GM12801 (cell line): ENCODE data around the gene TP53BP2.

ENCODE experiments used
- TF ChIP-seq, protein P1 (sequence below): IDR thresholded peaks from one replicate; pipeline ENCODE4 v1.5.1; 2011; ENCODE audit warnings: control low read depth; ENCODE audit not compliant: insufficient read length; ENCODE audit errors: extremely low read depth

The TP53BP2 gene

DNA sequence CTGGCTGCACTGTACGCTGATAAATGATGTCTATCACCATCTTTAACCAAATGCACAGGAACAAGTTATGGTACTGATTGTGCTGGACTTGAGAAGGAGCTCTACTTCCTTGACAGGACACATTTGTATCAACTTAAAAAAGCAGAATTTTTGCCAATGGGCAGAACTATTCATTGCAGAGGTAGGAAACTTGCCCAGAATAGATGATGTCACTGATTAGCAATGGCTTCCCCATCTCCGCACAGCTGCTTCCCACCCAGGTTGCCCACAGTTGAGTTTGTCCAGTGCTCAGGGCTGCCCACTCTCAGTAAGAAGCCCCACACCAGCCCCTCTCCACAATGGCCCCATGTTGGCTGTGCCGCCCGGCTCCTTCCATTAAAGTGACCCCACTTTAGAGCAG, 100.0 kb downstream of the TP53BP2 start:
- TF ChIP-seq, protein P1, sequence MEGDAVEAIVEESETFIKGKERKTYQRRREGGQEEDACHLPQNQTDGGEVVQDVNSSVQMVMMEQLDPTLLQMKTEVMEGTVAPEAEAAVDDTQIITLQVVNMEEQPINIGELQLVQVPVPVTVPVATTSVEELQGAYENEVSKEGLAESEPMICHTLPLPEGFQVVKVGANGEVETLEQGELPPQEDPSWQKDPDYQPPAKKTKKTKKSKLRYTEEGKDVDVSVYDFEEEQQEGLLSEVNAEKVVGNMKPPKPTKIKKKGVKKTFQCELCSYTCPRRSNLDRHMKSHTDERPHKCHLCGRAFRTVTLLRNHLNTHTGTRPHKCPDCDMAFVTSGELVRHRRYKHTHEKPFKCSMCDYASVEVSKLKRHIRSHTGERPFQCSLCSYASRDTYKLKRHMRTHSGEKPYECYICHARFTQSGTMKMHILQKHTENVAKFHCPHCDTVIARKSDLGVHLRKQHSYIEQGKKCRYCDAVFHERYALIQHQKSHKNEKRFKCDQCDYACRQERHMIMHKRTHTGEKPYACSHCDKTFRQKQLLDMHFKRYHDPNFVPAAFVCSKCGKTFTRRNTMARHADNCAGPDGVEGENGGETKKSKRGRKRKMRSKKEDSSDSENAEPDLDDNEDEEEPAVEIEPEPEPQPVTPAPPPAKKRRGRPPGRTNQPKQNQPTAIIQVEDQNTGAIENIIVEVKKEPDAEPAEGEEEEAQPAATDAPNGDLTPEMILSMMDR, result no peak

DNA sequence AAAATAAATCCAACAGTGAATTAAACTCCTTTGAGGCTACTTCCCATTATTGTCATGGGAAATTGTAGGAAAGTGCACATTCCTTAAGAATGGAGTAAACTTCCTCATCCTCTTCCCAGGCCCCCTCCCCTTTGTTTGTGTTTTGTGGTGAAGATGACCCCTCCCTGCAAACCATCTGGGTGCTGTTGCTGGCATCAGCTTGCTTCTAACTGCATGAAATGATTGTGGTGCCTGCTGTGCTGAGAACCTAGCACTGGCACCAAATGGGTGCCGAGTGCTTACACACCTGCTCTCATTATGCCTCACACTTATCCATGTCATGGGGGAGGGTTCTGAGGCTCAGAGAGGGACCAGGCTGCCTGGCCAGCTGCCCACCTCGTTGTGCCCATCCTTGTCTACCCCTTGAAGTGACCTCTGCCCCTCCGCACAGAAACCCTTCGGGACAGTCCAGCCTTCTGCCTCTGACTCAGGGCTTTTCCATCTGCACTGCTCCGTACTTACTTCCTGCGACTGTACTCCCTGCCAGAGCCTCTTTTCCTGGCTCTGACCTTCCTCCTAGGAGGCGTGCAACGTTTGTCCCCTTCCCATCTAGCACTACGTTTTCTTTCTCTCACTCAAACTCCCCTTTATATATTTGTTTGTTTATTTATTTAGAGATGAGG, 102.8 kb downstream of the TP53BP2 start:
- TF ChIP-seq, protein P1, result no peak

DNA sequence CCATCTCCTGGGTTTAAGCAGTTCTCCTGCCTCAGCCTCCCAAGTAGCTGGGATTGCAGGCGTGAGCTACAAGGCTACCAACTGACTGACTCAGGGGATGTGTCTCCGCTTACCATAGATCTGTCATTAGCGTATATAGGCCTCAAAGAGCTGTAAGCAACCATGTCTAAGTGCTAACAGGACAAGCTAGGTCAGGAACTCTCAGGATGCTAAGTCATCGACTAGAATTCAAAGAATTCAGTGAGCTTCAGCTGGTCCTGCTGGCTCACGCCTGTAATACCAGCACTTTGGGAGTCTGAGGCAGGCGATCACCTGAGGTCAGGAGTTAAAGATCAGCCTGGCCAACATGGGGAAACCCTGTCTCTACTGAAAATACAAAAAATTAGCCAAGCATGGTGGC, 103.9 kb downstream of the TP53BP2 start:
- TF ChIP-seq, protein P1, result no peak

DNA sequence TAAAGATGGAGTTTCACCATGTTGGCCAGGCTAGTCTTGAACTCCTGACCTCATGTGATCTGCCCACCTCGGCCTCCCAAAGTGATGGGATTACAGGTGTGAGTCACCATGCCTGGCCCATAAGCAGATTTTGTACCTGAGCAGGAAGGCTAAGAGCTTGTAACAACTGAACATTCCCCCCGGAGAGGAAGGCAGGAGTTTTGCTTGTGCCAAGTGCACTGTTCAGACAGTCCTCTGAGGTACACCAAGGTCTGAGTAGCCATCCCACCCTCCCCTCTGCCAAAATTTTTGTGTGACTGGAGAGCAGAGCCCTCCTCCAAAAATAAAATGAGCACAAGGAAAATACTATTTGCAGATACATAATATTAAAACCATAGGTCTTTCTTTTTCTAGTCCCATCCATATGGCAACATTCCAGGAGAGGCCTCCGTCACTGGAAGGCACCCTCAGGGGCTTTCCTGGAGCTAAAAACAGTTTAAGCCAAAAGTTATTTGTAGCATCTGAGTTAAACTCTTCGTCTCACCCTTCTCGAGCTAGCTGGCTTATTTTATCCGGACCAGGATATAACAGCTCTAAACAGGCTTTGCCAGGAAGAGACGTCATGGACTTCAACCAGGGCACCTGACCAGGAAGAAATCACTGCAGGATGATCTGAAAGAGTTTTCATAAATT, 106.2 kb downstream of the TP53BP2 start:
- TF ChIP-seq, protein P1, result no peak

DNA sequence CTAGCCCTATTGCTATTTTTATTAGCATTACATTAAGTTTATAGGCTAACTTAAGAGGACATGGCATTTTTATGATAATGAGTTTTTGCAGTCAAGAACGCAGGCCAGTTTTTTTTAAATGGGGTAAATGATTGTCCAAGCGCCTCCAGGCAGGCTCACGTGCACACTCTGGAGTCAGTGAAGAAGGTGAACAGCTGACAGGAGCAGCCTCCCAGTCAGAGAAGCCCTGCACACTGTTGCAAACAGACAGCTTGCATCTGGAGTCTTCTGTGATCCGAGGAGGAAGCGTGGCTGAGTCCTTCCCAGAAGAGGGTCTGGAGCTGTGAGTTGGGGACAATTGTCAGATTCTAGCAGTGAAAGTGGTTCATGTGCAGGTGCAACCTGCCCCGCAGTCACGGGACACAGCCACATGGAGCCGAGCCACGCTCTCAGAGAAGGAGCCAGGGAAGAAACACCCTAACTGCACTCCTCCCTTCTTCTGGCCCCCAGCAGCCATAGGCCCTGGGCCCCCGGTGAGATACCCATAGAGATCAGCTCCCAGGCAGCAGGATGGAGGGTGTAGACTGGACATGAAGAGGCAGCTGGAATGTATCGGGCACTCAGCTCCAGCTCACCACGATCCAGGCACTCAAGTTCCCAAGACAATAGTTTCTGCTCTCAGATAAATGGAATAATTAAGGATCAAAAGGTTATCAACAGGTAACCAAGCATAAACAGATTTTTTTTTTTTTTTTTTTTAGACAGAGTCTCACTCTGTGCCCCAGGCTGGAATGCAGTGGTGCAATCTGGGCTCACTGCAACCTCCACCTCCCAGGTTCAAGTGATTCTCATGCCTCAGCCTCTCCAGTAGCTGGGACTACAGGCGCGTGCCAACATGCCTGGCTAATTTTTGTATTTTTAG, 107.0 kb downstream of the TP53BP2 start:
- TF ChIP-seq, protein P1, result no peak

DNA sequence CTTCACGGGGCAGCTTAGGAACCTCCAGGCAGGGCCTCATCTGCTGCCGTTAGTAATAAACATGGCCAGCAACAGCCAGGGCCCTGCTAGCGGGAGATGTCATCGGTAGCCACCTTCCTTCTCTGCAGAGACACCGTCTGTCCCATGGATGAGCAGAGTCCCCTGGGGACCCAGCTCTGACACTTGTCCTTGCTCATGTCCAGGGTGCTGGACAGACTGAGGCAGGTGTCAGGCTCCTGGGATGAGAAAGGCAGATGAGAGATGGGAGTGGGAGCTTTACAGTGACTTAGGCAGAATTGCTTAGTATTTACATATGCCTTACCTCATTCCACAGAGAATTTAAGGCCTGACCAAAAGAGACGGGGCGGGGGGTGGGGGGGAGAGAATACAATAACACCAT, 108.4 kb downstream of the TP53BP2 start:
- TF ChIP-seq, protein P1, result no peak
